ENCODE measurements around the gene FTH1. TPM values are rescaled to one million over a fixed set of nuclear protein-coding genes. Genes with fewer than 3 reads are reported as not detected.

The FTH1 gene
- total and polyA plus RNA-seq, 4 experiments from 2014 or later = 695 to 3,378 (median 1,943) TPM

- Histone ChIP-seq H3K4me3 (ENCODE audit: low read length in 2 of 2) (no peak overlapping the region), H3K27ac (ENCODE audit: low read depth, low read length) (no peak overlapping the region), H3K27me3 (ENCODE audit: insufficient read depth, low read length) (no peaks in the 10 kb centered on the region), H3K36me3 (ENCODE audit: insufficient read depth, low read length) (no peaks in the 10 kb centered on the region), H3K4me1 (ENCODE audit: insufficient read depth, low read length) (no peaks in the 10 kb centered on the region), H3K9me3 (ENCODE audit: control insufficient read depth in 1 of 2, low read length in 2 of 2) (no peaks in the 10 kb centered on the region)
- ChIA-PET POLR2A (ENCODE audit: partially characterized antibody) (interaction anchor here (1.8 kb wide), 1 partner anchor 17 kb away, joined by 5 read pairs; no protein-coding TSS in a partner anchor), CTCF (ENCODE audit: partially characterized antibody) (interaction anchor here (0.9 to 8.4 kb wide), 4 partner anchors 17 to 1086 kb away, joined by 3 to 132 read pairs (median 50); no protein-coding TSS in a partner anchor)
- no peaks in the 10 kb centered on the region for H3K36me3 Mint-ChIP-seq
- no peaks in the 10 kb centered on the region for H3K9me3 Mint-ChIP-seq
- no peaks in the 10 kb centered on the region for H3K4me1 Mint-ChIP-seq
- H3K4me3 Mint-ChIP-seq = no peak overlapping the region
- peaks cover 2 to 8% of the 10 kb centered on the region in 2 donors for H3K27me3 Mint-ChIP-seq
- no peak for DNase-seq
- H3K27ac Mint-ChIP-seq = peak overlapping the region in 2 of 7 donors; percentile 59 to 76
- intact Hi-C loops (cut with micrococcal nuclease) = no loop called here
Observed at GRCh38 chr11:61949169-61950034, 18.0 kb downstream of the FTH1 start.

- POLR2A ChIA-PET (ENCODE audit: partially characterized antibody) = interaction anchor here (1.1 to 1.7 kb wide), 5 partner anchors 16 to 151 kb away, joined by 3 to 14 read pairs (median 5); partner anchors contain the start of gene FTH1
- H3K27ac Mint-ChIP-seq = no peak overlapping the region
- intact Hi-C loops (cut with micrococcal nuclease) = no loop called here
Observed at GRCh38 chr11:61948505-61948904, 18.9 kb downstream of the FTH1 start.

DNA sequence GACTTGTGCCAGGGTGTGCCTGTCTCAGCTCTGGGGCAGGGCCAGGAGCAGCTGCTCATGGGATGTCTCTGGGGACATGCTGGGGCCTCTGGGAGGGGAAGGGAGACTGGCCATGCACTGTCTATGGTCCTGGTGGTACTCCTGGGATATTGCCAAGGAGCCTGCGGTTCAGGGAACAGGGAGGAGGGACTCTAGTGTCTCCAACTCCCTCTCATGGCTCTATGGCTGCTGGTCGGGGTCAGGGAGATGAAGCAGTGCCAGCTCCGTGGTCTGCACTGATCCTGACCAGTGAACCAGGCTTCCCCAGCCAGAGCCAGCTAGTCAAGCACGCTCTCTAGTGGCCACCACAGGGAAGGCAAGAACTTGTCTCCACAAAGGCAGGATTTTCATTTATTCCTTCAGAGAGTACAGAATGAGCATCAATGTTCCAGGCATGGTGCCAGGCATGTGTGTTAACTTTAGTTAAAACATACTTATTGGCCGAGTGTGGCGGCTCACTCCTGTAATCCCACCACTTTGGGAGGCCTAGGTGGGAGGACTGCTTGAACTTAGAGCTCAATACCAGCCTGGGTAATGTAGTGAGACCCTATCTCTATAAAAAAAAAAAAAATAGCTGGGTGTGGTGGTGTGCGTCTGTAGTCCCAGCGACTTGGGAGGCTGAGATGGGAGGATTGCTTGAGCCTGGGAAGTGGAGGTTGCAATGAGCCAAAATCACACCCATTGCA is 19.8 kb downstream of the FTH1 start:
- H3K27ac Mint-ChIP-seq = peak overlapping the region in 2 of 7 donors; percentile 41 to 82
- no peak overlapping the region for H3K4me3 Mint-ChIP-seq
- intact Hi-C loops (cut with micrococcal nuclease) = loop anchor here (1.0 kb wide), 3 partner anchors 48 to 150 kb away; no protein-coding TSS in a partner anchor
- H3K4me1 ChIP-seq (ENCODE audit: insufficient read depth, low read length) = no peaks in the 10 kb centered on the region
- H3K27me3 Mint-ChIP-seq = peaks cover 0 to 3% of the 10 kb centered on the region in 2 donors
- H3K9me3 Mint-ChIP-seq = no peaks in the 10 kb centered on the region
- H3K27me3 ChIP-seq (ENCODE audit: insufficient read depth, low read length) = no peaks in the 10 kb centered on the region
- H3K36me3 Mint-ChIP-seq = no peaks in the 10 kb centered on the region
- H3K4me3 ChIP-seq (ENCODE audit: low read length in 2 of 2) = no peak overlapping the region
- no peak overlapping the region for H3K27ac ChIP-seq (ENCODE audit: low read depth, low read length)
- no peaks in the 10 kb centered on the region for H3K9me3 ChIP-seq (ENCODE audit: control insufficient read depth in 1 of 2, low read length in 2 of 2)
- ChIA-PET CTCF (ENCODE audit: partially characterized antibody) (interaction anchor here (0.8 to 8.4 kb wide), 41 partner anchors 9 to 609 kb away, joined by 3 to 132 read pairs (median 4); partner anchors contain the start of genes FEN1, FTH1 and TMEM258), POLR2A (ENCODE audit: partially characterized antibody) (interaction anchor here (0.7 to 1.7 kb wide), 8 partner anchors 9 to 155 kb away, joined by 3 to 14 read pairs (median 4); partner anchors contain the start of genes FEN1, FTH1 and TMEM258)
- no peaks in the 10 kb centered on the region for H3K36me3 ChIP-seq (ENCODE audit: insufficient read depth, low read length)
- DNase-seq = peak; percentile 55 to 64 (median 59)
- no peaks in the 10 kb centered on the region for H3K4me1 Mint-ChIP-seq

More at GRCh38 chr11:61948505-61948904, 18.9 kb downstream of the FTH1 start:
- CTCF ChIA-PET (ENCODE audit: partially characterized antibody) = interaction anchor here (0.8 to 8.4 kb wide), 24 partner anchors 10 to 159 kb away, joined by 3 to 132 read pairs (median 6); partner anchors contain the start of gene FTH1
- Mint-ChIP-seq H3K27me3 (peaks cover 0 to 3% of the 10 kb centered on the region in 2 donors), H3K36me3 (no peaks in the 10 kb centered on the region), H3K4me1 (no peaks in the 10 kb centered on the region), H3K9me3 (no peaks in the 10 kb centered on the region), H3K4me3 (no peak overlapping the region)
- H3K4me3 ChIP-seq (ENCODE audit: low read length in 2 of 2) = no peak overlapping the region
- no peak overlapping the region for H3K27ac ChIP-seq (ENCODE audit: low read depth, low read length)
- H3K27me3 ChIP-seq (ENCODE audit: insufficient read depth, low read length) = no peaks in the 10 kb centered on the region
- H3K4me1 ChIP-seq (ENCODE audit: insufficient read depth, low read length) = no peaks in the 10 kb centered on the region
- no peaks in the 10 kb centered on the region for H3K9me3 ChIP-seq (ENCODE audit: control insufficient read depth in 1 of 2, low read length in 2 of 2)
- DNase-seq = no peak
- H3K36me3 ChIP-seq (ENCODE audit: insufficient read depth, low read length) = no peaks in the 10 kb centered on the region

- H3K9me3 ChIP-seq (ENCODE audit: control insufficient read depth in 1 of 2, low read length in 2 of 2) = no peaks in the 10 kb centered on the region
- Mint-ChIP-seq H3K9me3 (no peaks in the 10 kb centered on the region), H3K36me3 (no peaks in the 10 kb centered on the region), H3K4me1 (no peaks in the 10 kb centered on the region), H3K4me3 (no peak overlapping the region), H3K27ac (peak overlapping the region in 1 of 7 donors; percentile 69), H3K27me3 (peaks cover 0 to 3% of the 10 kb centered on the region in 2 donors)
- intact Hi-C loops (cut with micrococcal nuclease) = loop anchor here (1.0 kb wide), 3 partner anchors 48 to 150 kb away; no protein-coding TSS in a partner anchor
- H3K4me3 ChIP-seq (ENCODE audit: low read length in 2 of 2) = no peak overlapping the region
- CTCF ChIA-PET (ENCODE audit: partially characterized antibody) = interaction anchor here (0.8 to 8.4 kb wide), 32 partner anchors 9 to 610 kb away, joined by 3 to 132 read pairs (median 5); partner anchors contain the start of genes FEN1 and TMEM258
- no peaks in the 10 kb centered on the region for H3K4me1 ChIP-seq (ENCODE audit: insufficient read depth, low read length)
- no peak overlapping the region for H3K27ac ChIP-seq (ENCODE audit: low read depth, low read length)
- H3K27me3 ChIP-seq (ENCODE audit: insufficient read depth, low read length) = no peaks in the 10 kb centered on the region
- no peaks in the 10 kb centered on the region for H3K36me3 ChIP-seq (ENCODE audit: insufficient read depth, low read length)
- DNase-seq = no peak
- POLR2A ChIA-PET (ENCODE audit: partially characterized antibody) = interaction anchor here (0.7 to 1.7 kb wide), 4 partner anchors 8 to 154 kb away, joined by 3 to 14 read pairs (median 4); partner anchors contain the start of genes FEN1, FTH1 and TMEM258
Observed at GRCh38 chr11:61946894-61947293, 20.5 kb downstream of the FTH1 start.

DNA sequence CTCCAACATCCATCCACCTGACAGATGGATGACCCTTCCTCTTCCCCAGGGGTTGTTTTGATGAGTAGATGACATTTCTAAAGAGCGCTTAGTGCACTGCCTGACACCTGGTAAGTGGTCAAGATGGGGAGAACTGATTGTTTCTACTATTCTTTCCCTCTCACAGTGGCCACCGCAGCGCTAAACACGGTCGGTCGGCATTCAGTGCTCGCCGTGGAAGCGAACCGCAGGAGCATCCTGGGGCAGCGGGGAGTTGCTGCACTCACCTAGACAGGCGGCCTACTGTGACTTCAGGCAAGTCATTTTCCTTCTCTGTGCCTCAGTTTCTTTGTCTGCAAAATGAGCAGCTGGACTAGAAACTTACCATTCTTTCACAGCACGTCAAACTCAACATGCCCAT is 22.2 kb downstream of the FTH1 start:
- Histone ChIP-seq H3K4me1 (ENCODE audit: insufficient read depth, low read length) (no peaks in the 10 kb centered on the region), H3K36me3 (ENCODE audit: insufficient read depth, low read length) (no peaks in the 10 kb centered on the region), H3K9me3 (ENCODE audit: control insufficient read depth in 1 of 2, low read length in 2 of 2) (no peaks in the 10 kb centered on the region), H3K4me3 (ENCODE audit: low read length in 2 of 2) (no peak overlapping the region), H3K27ac (ENCODE audit: low read depth, low read length) (no peak overlapping the region), H3K27me3 (ENCODE audit: insufficient read depth, low read length) (no peaks in the 10 kb centered on the region)
- H3K27me3 Mint-ChIP-seq = peaks cover 0 to 2% of the 10 kb centered on the region in 2 donors
- ChIA-PET CTCF (ENCODE audit: partially characterized antibody) (interaction anchor here (3.5 to 8.4 kb wide), 4 partner anchors 45 to 162 kb away, joined by 25 to 132 read pairs (median 80); no protein-coding TSS in a partner anchor), POLR2A (ENCODE audit: partially characterized antibody) (no interaction called here)
- H3K27ac Mint-ChIP-seq = no peak overlapping the region
- no peak for DNase-seq
- H3K9me3 Mint-ChIP-seq = no peaks in the 10 kb centered on the region
- no peaks in the 10 kb centered on the region for H3K36me3 Mint-ChIP-seq
- H3K4me1 Mint-ChIP-seq = no peaks in the 10 kb centered on the region
- intact Hi-C loops (cut with micrococcal nuclease) = no loop called here
- H3K4me3 Mint-ChIP-seq = no peak overlapping the region

- DNase-seq = no peak
- intact Hi-C loops (cut with micrococcal nuclease) = no loop called here
- POLR2A ChIA-PET (ENCODE audit: partially characterized antibody) = no interaction called here
- Histone ChIP-seq H3K4me1 (ENCODE audit: insufficient read depth, low read length) (no peaks in the 10 kb centered on the region), H3K4me3 (ENCODE audit: low read length in 2 of 2) (no peak overlapping the region), H3K9me3 (ENCODE audit: control insufficient read depth in 1 of 2, low read length in 2 of 2) (peaks cover 0 to 4% of the 10 kb centered on the region in 2 donors), H3K27ac (ENCODE audit: low read depth, low read length) (no peak overlapping the region), H3K27me3 (ENCODE audit: insufficient read depth, low read length) (no peaks in the 10 kb centered on the region), H3K36me3 (ENCODE audit: insufficient read depth, low read length) (no peaks in the 10 kb centered on the region)
- H3K27me3 Mint-ChIP-seq = peaks cover 4 to 7% of the 10 kb centered on the region in 2 donors
- no peak overlapping the region for H3K27ac Mint-ChIP-seq
- H3K36me3 Mint-ChIP-seq = peaks cover 0 to 4% of the 10 kb centered on the region in 2 donors
- H3K4me3 Mint-ChIP-seq = no peak overlapping the region
- peaks cover 0 to 21% (median 13%) of the 10 kb centered on the region in 8 donors for H3K9me3 Mint-ChIP-seq
- CTCF ChIA-PET (ENCODE audit: partially characterized antibody) = no interaction called here
- H3K4me1 Mint-ChIP-seq = no peaks in the 10 kb centered on the region
Observed at GRCh38 chr11:61940466-61940865, 27.0 kb downstream of the FTH1 start.

Data from CD4-positive, alpha-beta memory T cell (primary cell).